Suppressor macrophage treated with lipopolysaccharide for 1 hour (primary cell): ENCODE measurements around the gene EPHA10.

ENCODE experiments used
- DNase-seq, 3 donors: peaks; one replicate each; pipeline ENCODE4 v3.0.0-alpha.2; 2020 to 2022

EPHA10 gene

GRCh38 chr1:37732111-37732780, 32.7 kb downstream of the EPHA10 start:
- no peak for DNase-seq

DNA sequence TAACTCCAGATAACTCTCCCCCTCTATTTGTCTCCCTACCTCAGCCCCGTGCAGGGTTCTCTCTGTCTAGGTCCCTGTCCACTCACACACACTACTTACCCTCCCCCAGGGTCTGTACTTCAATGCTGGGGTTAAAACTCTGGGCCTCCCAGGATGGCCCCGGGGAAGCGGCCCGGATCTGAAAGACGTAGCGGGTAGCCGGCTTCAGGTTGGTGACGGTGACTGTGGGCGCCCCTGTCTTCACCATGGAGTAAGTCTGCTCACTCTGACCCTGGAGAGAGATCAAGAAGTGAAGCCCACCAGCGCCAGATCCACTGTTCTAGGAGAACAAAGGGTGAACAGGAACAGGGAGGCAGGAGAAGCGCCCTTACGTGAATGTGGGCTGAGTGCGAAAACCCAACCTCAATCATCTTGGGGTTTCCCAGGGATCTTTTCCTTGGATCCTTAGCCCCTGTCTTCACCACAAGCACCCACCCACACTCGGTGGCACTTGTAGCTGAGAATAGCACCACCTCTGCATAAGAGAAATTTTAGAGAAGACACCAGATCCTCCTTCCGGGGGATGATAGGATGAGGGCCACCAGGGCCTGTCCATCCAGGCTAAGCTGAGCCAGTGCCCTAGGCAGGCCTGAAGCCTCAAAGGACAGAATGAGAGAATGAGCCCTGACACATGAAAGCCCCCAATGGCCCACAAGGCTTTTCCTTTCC, 33.5 kb downstream of the EPHA10 start:
- DNase-seq, result peak; percentile 58 to 77 (median 66)

DNA sequence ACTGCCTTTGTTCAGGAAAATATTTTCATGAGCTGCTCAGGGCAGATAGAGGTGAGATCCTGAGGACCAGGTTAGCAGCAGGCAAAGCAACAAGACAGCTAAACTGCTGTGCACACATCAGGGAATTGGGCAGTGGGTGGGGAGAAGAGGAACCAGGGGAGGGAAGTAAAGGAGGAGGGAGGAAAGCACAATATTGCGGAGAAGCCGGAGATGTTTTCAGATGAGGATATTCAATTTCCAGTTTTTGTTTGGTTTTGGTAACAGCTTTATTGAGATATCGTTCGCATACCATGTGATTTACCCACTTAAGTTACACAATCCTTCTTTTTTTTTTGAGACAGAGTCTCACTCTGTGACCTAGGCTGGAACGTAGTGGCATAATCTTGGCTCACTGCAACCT, 34.5 kb downstream of the EPHA10 start:
- peak; percentile 57 to 64 (median 60) for DNase-seq

DNA sequence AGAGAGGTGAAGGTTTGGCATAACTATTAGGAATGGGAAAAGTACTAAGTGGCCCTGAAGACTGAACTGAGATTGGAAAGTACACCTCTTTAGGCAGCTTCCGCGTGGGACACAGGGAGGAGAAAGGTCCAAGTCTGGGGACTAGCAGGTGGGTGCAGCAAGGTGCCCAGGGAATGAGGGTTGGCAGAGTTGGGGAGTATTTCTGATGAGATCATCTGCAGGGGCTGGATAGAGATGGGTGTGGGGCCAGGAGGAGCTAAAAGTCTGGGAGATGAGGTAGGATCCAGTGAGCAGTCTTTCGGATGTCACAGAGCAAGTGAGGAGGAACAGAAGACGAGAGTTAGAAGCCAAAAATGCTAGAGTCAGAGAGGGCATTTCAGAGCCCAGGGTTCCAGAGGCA, 36.5 kb downstream of the EPHA10 start:
- DNase-seq, result no peak

DNA sequence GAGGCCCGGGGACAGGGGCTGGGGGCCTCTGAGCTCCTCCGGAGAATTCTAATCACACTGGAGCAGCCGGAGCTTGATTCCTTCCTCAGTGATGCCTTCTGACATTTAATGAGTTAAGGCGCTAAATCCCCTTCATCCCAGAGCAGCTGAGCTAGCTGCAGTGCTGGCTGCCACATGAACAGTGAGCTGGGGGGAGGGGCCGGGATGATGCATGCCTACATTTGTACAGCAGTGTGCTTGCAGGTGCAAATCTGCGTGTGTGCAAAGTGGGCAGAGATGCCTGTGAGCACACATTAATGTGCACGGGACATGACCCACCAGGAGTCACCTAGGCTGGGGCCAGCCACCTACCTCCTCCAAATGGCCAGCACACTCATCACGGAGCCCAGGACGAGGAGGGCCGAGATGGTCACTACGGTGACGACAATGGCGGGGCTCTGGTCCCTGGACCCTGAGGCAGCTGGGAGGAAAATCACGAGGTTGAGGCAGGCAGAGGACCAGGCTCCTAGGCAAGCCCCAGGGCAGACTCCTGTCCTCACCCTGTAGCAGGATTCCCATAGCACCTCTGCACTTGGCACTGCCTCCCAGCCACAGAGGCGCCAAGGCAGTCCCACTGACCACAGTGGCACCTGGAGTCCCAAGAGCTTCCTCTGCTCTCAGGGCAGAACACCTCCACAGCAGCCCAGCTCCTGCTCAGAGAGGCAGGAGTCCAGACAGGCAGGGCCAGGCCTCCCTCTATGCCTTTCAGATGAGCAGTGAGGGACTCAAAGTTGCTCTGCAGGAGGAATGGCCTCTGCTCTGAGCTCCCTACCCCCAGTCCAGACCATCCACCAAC, 38.0 kb downstream of the EPHA10 start:
- DNase-seq, result no peak

- DNase-seq, result no peak
Observed at GRCh38 chr1:37725851-37726613, 38.9 kb downstream of the EPHA10 start.

- no peak for DNase-seq
Observed at GRCh38 chr1:37724575-37724974, 40.3 kb downstream of the EPHA10 start.

DNA sequence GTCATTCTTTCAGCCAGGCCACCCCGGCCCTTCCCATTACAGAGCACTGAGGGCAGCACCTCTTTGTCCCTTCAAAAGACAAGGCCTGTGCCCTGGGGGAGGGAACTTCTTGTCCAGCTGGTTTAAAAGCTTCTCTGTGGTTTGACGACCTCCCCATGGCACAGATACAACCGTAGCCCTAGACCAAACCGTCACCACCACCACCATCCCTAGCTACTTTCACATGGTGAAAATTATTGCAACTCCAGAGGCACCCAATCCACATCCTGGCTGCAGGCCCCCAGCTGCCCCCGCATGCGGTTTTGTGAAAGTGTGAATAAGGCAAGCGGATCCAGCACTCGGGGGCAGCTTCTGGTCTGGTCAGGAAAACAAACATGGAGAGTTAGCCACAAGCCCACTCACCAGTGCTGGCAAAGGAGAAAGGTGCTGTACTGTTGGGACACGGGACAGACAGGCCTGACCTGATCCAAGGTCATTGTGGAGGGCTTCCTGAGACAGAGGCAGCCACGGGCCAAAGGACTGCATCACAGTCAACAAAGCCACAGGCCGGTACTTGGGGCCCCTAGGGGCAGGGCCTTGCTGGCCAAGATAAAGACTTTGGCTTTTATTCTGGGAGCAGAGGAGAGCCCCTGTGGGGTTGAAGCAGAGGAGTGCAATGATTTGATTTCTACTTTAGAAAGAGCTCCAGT, 41.4 kb downstream of the EPHA10 start:
- DNase-seq, result no peak

GRCh38 chr1:37723072-37723389, 41.9 kb downstream of the EPHA10 start:
- DNase-seq, result no peak

- no peak for DNase-seq
Observed at GRCh38 chr1:37722181-37723071, 42.5 kb downstream of the EPHA10 start.

DNA sequence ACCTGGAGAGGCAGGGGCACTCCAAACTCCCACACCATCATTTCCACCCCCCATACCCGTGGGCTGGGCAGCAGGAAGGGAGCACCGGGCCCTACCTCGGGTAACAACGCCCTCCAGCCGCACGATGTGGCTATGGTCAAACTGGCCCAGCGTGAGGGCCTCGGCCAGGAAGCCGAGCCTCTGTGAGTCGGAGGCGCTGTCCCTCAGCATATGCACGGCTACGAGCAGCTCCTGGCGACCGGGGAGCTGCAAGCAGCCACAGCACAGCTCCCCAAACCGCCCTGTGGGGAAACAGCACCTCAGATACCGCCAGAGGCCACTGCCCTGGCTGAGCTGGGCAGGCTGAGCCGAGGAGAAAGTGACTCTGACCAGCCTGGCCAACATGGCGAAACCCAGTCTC, 43.4 kb downstream of the EPHA10 start:
- DNase-seq, result no peak

DNA sequence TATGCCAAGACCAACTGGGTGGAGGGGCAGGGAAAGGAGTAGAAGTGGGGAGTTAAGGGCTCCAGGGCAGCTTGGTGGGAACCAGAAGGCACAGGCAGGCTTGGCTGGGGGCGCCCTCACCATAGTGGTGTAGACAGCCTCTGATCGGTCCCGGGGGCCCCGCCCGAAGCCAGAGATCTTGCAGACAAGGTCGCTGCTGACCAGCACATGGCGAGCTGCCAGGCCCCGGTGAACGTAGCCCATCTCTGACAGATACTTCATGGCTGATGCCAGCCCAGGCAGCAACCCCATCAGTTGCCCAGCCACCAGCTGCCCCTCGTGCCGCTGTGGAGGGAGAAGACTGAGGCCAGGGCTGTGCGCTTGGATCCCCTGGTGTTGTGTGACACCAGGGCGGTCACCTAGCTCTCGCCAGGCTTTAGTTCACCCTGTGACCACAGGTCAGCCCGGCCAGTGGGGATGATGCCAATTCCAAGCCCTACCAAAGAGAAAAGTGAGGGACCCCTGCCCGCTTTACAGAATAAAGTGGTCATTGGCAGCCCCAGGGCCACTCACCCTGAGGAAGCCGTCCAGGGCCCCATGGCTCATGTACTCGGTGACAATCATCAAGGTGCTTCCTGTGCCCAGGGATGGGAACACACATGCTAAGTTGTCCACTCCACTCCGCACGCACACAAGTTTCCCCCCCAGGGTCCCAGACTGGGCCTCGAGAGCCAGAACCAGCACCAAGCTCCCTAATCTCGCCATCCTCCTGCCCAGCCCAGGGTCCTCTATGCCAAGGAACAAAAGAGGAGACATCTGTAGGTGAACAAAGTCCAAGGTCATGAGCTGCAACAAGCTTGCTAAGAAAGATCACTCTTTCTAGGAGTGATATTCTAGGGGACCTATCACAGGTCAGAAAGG, 44.4 kb downstream of the EPHA10 start:
- DNase-seq, result no peak

GRCh38 chr1:37719572-37720195, 45.2 kb downstream of the EPHA10 start:
- DNase-seq, result no peak

- DNase-seq, result no peak
Observed at GRCh38 chr1:37718901-37719571, 45.9 kb downstream of the EPHA10 start.

GRCh38 chr1:37718181-37718900, 46.6 kb downstream of the EPHA10 start:
- DNase-seq, result no peak

DNA sequence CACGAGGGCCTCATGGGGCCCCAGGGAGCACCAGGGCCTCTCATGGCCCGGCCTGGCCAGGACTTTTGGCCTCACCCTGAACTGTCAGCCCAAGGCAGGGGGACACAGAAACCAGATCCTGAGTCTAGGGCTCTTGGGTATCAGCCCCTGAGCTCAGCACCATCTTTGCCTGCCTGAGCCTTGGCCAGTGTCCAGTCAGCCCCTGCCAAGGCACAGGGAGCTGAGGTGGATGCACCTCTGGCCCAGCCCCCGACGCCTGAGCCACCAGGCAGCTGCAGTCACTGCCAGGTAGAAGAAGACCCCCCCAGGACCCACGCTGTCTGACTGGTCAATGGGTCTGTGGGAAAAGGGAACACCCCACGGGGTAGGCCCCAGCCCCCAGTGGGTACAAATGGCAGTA, 47.3 kb downstream of the EPHA10 start:
- DNase-seq, result no peak

DNA sequence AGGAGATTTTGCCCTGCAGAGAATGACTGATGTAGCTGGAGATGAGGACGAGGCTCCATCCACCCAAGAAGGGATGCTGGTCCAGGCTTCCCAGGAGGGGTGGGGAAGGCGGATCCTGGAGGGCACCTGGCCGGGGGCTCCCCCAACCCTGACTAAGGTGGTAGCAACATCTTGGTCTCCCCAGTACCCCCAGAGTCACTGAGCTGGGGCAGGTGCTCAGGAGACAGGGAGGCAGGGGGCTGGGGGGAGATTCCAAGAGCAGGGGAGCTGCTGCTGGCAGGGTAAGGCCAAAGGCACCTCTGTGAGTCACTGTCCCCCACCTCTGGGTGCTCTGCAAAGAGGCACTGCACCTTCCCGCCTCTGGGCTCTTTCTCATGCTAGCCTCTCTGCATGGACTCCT, 48.6 kb downstream of the EPHA10 start:
- no peak for DNase-seq

DNA sequence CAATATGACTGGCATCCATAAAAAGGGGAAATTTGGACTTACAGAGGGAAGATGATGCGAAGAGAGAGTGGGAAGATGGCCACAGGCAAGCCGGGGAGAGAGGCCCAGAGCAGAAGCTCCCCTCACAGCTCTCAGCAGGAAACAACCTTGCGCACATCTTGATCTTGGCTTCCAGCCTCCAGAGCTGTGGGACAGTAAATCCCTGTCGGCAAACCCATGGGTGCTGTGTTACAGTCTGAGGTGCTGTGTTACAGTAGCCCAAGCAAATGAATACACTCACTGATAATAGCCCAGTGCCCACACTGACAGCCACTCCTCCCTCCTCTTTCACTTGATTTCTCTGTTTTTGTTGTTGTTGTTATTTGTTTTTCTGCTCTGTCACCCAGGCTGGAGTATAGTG, 50.2 kb downstream of the EPHA10 start:
- DNase-seq, result peak; percentile 20 to 28 (median 26)

- DNase-seq, result no peak
Observed at GRCh38 chr1:37714226-37714625, 50.7 kb downstream of the EPHA10 start.
